Stomach (tissue), 9 donors: ENCODE results near the gene GANAB. TPM values are rescaled to one million over a fixed set of nuclear protein-coding genes. Genes with fewer than 3 reads are reported as not detected.

ENCODE experiments used
- DNase-seq, 2 donors: peaks; one replicate each; pipeline versions ENCODE4 v3.0.0 to v3.0.0-alpha.2; 2013 to 2019
- H3K27ac ChIP-seq, 5 donors: fragments of 200-600 bp in 4 of 5; sonication (generic) in 4 of 5; one replicate each; pipeline ENCODE4 v1.5.1; 2013 to 2019; ENCODE audit warnings: mild to moderate bottlenecking in 1 of 5, moderate library complexity in 1 of 5
- H3K27me3 ChIP-seq, 3 donors: fragments of 200-600 bp; sonication (generic); one replicate each; pipeline ENCODE4 v1.5.1; 2017 to 2019; ENCODE audit warnings: mixed run types in 1 of 3
- H3K36me3 ChIP-seq, 4 donors: fragments of 200-600 bp; sonication (generic); 1 replicate in 3 of 4; 2 replicates in 1 of 4; pipeline ENCODE4 v1.5.1; 2016 to 2019
- H3K4me1 ChIP-seq, 4 donors: fragments of 200-600 bp; sonication (generic); one replicate each; pipeline ENCODE4 v1.5.1; 2016 to 2019
- H3K4me3 ChIP-seq, 4 donors: fragments of 200-600 bp; sonication (generic) in 3 of 4; one replicate each; pipeline ENCODE4 v1.5.1; 2016 to 2019; ENCODE audit warnings: mild to moderate bottlenecking in 1 of 4
- H3K9me3 ChIP-seq, 4 donors: fragments of 200-600 bp; sonication (generic); one replicate each; pipeline ENCODE4 v1.5.1; 2016 to 2019
- EP300 ChIP-seq: sonication (generic); formaldehyde crosslinking; IDR thresholded peaks from one replicate; pipeline ENCODE4 v1.6.1; 2017; ENCODE audit warnings: antibody characterized with exemption
- POLR2A ChIP-seq, 4 donors: fragments of 450-650 bp; IDR thresholded peaks; one replicate each; pipeline ENCODE4 v1.6.1; 2016; ENCODE audit warnings: antibody characterized with exemption in 4 of 4, control low read depth in 2 of 4, mild to moderate bottlenecking in 1 of 4, moderate library complexity in 1 of 4
- POLR2AphosphoS5 ChIP-seq, 3 donors: sonication (generic); formaldehyde crosslinking; IDR thresholded peaks; one replicate each; pipeline ENCODE4 v1.6.1; 2016; ENCODE audit warnings: antibody characterized with exemption in 3 of 3
- WGBS, 5 donors: extraction: QIAGEN DNeasy Blood & Tissue Kit in 3 of 5; methylation state at CpG; one replicate each; pipeline versions ENCODE4 v1.1.5 to v1.1.7; 2013 to 2018; 5-methylcytosine and 5-hydroxymethylcytosine counted together
- intact Hi-C: fragments of 100-400 bp; cut with DNase I; formaldehyde crosslinking; loops from one replicate; pipeline ENCODE4 v1.15.1; 2023; ENCODE audit warnings: low total_unique reads
- polyA plus RNA-seq, 3 donors: library from polyadenylated mRNA; stranded (reverse); fragments of 200-250 nt; gene quantifications; one replicate each; pipeline ENCODE4 v1.2.3, GENCODE V29; 2013
- total RNA-seq, 5 donors: library from RNA; depleted of rRNA; stranded (reverse); fragments of >200 nt; gene quantifications; one replicate each; pipeline versions ENCODE4 v1.1.0 to v1.2.3, GENCODE V29; 2014 to 2016
- TF ChIP-seq, protein P1 (sequence below), 7 experiments: fragments of 450-650 bp in 4 of 7; fragments of 200-600 bp in 3 of 7; sonication (generic) in 3 of 7; IDR thresholded peaks; one replicate each; pipeline ENCODE4 v1.5.1; 2016 to 2019; ENCODE audit warnings: antibody characterized with exemption in 7 of 7, control low read depth in 2 of 7, mild to moderate bottlenecking in 1 of 7
- donor health status: healthy with polysubstance abuse.
- donor health status: Bipolar disorder and iron deficiency.
- donor health status: healthy.

Gene GANAB
- total and polyA plus RNA-seq, 8 donors, result 21.4 to 155 (median 75.1) TPM

DNA sequence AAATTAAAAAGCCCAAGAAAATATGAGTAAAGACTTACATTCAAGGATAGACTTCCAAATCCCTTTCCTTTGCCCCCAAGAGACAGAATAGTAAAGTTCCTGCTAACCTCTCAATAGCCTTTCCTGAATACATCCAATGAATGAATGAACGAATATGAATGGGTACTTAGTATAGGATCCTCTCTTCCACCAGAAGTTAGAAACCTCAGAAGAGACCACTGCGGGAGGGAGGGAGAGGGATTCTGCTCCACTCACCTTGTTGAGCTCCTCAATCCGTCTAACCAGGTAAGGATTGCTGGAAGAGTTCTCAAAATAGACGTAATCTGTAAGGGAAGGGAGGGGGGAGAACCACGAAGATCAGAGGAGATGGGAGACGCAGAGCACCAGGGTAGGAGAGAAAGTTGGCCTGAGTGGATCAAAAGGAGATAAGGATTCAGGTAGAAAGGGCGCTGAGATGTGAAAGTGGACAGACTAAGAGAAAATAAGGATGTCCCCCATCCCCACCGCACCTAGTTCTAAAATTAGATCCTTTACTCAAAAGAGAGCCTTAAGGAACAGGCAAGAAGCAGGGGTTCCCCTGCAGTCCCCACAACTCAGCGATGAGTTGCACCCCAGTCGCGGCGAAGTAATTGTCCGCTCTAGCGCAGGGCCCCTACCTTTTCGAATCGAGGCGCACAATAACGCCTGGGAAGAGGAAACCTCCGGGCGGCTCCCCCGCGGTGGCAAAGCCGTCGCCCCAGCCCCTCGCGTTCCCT, 45.9 kb downstream of the GANAB start:
- Histone ChIP-seq H3K27me3 (no peaks in the 10 kb centered on the region), H3K9me3 (no peaks in the 10 kb centered on the region), H3K4me1 (peaks cover 29 to 68% (median 42%) of the 10 kb centered on the region in 4 donors), H3K27ac (peak overlapping the region; percentile 96 to 98 (median 96)), H3K36me3 (peaks cover 33 to 58% (median 50%) of the 10 kb centered on the region in 4 donors), H3K4me3 (peak overlapping the region; percentile 69 to 100 (median 86))
- WGBS, 5 donors, result 1 to 2% (median 1%) methylated on average over 17 to 26 of the region's 26 CpGs
- intact Hi-C loops, result no loop called here
- TF ChIP-seq POLR2AphosphoS5 (IDR thresholded peaks at IDR 0.05) (no peak), POLR2A (IDR thresholded peaks at IDR 0.05) (no peak), EP300 (no peak)
- TF ChIP-seq, protein P1, sequence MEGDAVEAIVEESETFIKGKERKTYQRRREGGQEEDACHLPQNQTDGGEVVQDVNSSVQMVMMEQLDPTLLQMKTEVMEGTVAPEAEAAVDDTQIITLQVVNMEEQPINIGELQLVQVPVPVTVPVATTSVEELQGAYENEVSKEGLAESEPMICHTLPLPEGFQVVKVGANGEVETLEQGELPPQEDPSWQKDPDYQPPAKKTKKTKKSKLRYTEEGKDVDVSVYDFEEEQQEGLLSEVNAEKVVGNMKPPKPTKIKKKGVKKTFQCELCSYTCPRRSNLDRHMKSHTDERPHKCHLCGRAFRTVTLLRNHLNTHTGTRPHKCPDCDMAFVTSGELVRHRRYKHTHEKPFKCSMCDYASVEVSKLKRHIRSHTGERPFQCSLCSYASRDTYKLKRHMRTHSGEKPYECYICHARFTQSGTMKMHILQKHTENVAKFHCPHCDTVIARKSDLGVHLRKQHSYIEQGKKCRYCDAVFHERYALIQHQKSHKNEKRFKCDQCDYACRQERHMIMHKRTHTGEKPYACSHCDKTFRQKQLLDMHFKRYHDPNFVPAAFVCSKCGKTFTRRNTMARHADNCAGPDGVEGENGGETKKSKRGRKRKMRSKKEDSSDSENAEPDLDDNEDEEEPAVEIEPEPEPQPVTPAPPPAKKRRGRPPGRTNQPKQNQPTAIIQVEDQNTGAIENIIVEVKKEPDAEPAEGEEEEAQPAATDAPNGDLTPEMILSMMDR (IDR thresholded peaks at IDR 0.05), result no peak
- DNase-seq, result peak in 1 of 2 donors; percentile 28

GRCh38 chr11:62599901-62600300, 46.5 kb downstream of the GANAB start:
- Histone ChIP-seq H3K9me3 (no peaks in the 10 kb centered on the region), H3K27ac (peak overlapping the region; percentile 6 to 98 (median 96)), H3K36me3 (peaks cover 34 to 58% (median 50%) of the 10 kb centered on the region in 4 donors), H3K27me3 (no peaks in the 10 kb centered on the region), H3K4me3 (peak overlapping the region; percentile 69 to 100 (median 86)), H3K4me1 (peaks cover 29 to 66% (median 42%) of the 10 kb centered on the region in 4 donors)
- intact Hi-C loops, result no loop called here
- TF ChIP-seq POLR2AphosphoS5 (IDR thresholded peaks at IDR 0.05) (no peak), POLR2A (IDR thresholded peaks at IDR 0.05) (no peak), EP300 (no peak)
- TF ChIP-seq, protein P1 (IDR thresholded peaks at IDR 0.05), result no peak
- no peak for DNase-seq
- 28 to 36% (median 29%) methylated on average over 5 of the region's 5 CpGs for WGBS, 5 donors

DNA sequence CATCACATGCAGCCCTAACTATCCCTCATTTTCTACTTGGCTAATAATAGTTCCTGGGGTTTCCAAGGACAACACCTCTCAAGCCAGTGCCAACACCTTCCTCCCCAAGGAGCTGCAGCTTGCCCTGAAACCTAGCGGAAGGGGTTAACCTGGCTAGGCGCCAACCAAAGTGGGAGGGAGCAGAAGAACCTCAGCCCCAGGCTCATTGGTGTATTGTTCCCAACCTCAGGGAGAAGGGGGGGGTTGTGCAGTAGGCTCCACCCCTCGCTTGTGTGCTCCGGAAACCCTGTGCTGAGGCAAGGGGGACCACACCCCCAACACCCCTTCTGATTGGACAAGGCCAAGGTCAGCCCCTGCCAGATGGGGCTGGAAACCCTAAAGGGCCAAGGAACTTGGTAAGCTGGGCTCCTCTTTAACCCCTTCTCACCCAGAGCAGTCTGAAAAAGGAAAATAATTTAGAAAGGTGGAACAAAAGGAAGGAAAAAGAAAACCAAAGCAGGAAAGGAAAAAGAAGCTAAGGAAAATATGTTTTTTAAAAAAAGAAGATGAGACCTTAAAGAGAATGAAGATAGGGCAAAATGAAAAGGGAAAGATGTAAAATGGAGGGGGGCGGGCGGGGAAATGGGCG, 47.2 kb downstream of the GANAB start:
- H3K36me3 ChIP-seq, result peaks cover 41 to 58% (median 50%) of the 10 kb centered on the region in 4 donors
- H3K4me1 ChIP-seq, result peaks cover 29 to 62% (median 42%) of the 10 kb centered on the region in 4 donors
- peak; percentile 56 to 90 (median 57) for TF ChIP-seq POLR2AphosphoS5 (IDR thresholded peaks at IDR 0.05)
- no peak for TF ChIP-seq POLR2A (IDR thresholded peaks at IDR 0.05)
- DNase-seq, result peak; percentile 89 to 98
- H3K9me3 ChIP-seq, result no peaks in the 10 kb centered on the region
- H3K27ac ChIP-seq, result peak overlapping the region in 4 of 5 donors; percentile 96 to 98 (median 97)
- peak overlapping the region; percentile 7 to 95 (median 74) for H3K4me3 ChIP-seq
- WGBS, 5 donors, result 32 to 40% (median 34%) methylated on average over 7 of the region's 7 CpGs
- intact Hi-C loops, result no loop called here
- H3K27me3 ChIP-seq, result no peaks in the 10 kb centered on the region

- H3K36me3 ChIP-seq, result peaks cover 45 to 59% (median 55%) of the 10 kb centered on the region in 4 donors
- peaks cover 32 to 66% (median 51%) of the 10 kb centered on the region in 4 donors for H3K4me1 ChIP-seq
- no peak overlapping the region for H3K27ac ChIP-seq
- intact Hi-C loops, result no loop called here
- H3K4me3 ChIP-seq, result no peak overlapping the region
- no peaks in the 10 kb centered on the region for H3K27me3 ChIP-seq
- 82 to 90% (median 87%) methylated on average over 8 of the region's 8 CpGs for WGBS, 5 donors
- no peak for DNase-seq
- no peaks in the 10 kb centered on the region for H3K9me3 ChIP-seq
- TF ChIP-seq, protein P1 (IDR thresholded peaks at IDR 0.05), result no peak
- no peak for TF ChIP-seq POLR2AphosphoS5 (IDR thresholded peaks at IDR 0.05)
- TF ChIP-seq POLR2A (IDR thresholded peaks at IDR 0.05), result no peak
- no peak for TF ChIP-seq EP300
Observed at GRCh38 chr11:62595124-62595523, 51.3 kb downstream of the GANAB start.
